C1 segment of cervical spinal cord (tissue), 14 donors: ENCODE data around the gene XRRA1.

Source experiments
- DNase-seq, 14 donors: peaks; one replicate each; lab custom pipeline; 2025; lab: John Stamatoyannopoulos, UW

Gene XRRA1

DNA sequence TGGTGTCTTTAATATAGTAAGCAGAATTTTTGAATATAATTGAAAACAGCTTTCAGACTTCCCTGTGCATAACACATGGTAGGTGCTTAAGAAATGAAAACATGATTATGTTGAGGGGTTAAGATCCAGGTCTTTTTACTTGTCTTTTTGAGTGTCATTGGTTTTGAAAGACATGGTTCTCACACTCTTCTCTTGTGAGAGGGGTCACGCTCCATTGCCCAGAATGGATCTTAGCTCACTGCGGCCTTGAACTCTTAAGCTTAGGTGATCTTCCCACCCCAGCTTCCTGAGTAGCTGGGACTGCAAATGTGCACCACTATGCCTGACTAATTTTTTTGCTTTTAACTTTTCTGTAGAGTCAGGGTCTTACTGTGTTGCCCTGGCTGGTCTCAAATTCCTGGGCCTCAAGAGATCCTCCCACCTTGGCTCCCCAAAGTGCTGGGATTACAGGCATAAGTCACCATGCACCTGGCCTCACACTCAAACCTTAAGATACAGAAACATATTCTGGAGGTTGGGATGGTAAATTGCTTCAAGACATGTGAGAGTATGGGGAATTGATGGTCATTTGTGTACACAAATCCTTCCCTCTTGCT, 1.6 kb upstream of the XRRA1 start:
- DNase-seq = no peak

- peak in 1 of 14 donors; percentile 42 for DNase-seq
Measured at GRCh38 chr11:74949753-74950137, 854 bp upstream of the XRRA1 start.

DNA sequence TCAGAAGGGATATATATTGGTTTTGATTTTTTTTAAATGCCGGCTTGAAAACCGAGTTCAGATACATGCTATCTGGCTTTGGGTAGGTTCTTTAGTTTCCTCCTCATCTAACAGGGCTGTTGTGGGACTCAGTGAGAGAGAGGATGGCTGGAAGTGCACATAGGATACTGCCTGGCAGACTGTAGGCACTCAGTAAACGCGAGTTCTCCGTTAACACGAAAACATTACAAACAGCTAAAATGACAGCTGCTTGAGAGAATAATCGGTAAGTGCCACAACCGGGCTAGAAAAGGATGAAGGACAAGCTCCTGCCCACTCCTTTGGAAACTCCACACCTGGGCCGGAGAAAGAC, 369 bp downstream of the XRRA1 start:
- DNase-seq = no peak

DNA sequence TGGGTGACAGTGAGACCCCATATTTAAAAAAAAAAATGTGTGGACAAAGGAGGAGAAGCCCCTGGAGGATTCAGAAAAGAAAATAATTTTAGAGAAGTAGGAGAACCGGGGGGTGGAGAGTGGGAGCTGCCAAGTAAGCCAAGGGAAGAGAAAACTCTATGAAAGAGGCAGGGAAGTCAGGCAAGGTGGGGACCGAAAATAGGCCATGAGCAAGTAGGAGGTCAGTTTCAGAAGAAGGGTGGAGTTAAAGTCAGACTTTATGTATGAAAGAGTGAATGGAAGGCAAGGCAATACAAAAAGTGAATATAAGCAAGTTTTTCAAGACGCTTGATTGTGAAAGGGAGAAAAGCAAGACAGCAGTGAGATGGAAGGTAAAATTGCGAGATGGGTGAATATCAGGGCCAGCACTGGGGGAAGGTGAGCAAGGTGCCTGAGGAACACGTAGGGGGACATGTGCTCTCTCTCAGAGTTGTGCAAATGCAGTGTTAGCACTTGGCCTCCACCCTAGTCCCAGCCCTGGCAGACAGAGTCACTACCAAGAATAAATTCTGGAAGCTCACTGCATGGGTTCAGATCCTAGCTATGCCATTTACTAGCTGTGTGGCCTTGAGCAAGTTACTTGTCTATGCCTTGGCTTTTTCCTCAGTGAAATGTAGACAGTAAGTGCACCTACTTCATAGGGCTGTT, 6.7 kb downstream of the XRRA1 start:
- no peak for DNase-seq

DNA sequence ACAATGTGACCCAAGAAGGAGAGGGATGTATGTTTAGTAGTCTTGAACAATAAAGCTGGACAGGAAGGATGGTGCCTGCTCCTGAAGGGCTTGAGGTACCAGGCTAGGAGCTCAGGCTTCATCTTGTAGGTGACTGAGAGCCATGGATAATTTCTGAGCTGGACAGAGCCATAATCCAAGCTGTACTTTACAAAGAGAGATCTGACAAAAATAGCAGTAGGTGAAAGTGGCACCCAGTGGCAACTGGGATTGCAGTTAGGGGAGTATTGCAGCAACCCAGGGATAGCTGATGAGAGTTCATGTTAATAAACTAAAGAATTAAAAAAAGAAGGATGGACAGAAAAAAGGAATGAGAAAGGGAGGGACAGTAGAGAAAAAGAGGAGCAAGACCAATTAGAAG, 7.4 kb downstream of the XRRA1 start:
- DNase-seq = no peak

DNA sequence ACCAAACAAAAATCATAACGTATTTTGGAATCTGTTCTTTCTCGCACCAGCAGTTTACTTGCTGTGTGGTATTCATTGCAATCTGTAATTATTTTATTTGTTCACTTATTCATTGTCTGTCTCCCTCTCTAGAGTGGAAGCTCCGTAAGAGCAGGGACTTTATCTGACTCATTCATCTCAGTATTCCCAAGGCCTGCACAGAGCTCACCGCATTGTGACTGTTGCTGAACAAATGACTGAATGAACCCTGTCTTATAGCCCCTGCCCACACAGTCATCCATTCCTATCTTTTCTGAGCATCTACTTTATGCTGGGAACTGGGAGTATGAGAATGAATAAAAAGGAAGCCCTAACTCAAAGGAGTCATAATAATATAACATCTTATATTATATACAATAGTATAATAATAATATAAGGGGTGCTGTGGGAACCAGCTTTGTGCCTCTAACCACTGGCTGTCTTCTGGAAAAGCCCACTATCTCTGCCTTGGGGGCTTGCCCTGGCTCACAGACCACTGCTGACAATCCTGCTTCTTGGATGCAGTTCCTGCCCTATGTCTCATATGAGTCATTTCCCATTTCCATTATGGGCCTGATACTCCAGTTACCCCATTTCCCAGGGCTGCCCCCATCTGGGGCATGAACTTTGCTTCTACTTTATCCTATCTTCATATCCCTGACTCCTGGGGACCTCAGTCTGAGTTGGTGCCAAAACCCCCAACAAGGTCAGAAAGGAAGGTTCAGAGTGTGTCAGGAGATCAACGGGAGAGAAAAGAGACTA, 11.0 kb downstream of the XRRA1 start:
- no peak for DNase-seq

GRCh38 chr11:74936976-74937375, 11.9 kb downstream of the XRRA1 start:
- no peak for DNase-seq

- no peak for DNase-seq
Measured at GRCh38 chr11:74936087-74936486, 12.8 kb downstream of the XRRA1 start.

DNA sequence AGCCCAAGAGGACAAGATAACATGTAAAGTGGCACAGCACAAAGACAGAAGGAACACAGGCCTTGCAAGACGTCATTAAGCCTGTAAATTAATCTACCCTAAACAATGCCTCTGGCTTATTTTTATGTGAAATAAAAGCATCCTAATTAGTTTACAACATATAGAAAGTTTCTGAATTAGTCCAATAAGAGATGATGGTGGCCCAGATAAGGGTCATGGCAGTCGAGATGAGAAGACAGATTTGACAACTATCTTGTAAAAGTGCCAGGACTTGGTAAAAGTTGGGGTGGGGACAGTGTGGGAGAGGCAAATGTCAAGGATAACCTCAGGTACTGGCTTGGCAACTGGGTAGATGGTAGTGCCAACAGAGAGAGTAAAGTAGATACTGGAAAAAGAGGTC, 13.6 kb downstream of the XRRA1 start:
- no peak for DNase-seq

DNA sequence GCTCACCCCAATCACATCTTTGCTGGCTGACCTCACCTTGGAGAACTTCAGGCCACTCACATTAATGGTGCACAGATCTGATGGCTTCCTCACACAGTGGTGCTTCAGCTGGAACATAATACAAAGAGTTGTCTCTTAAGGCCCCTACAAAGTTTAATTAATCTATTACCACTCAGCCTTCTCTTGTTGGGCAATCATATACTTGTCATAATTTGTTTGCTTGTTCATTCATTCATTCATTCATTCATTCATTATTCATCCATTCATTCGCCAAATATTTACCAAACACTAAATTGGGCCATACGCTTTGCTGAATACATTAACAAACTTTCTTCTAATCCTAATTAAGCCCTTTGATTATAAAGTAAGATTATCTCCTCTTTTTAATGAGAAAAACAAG, 15.1 kb downstream of the XRRA1 start:
- DNase-seq = no peak

- no peak for DNase-seq
Measured at GRCh38 chr11:74932797-74933196, 16.1 kb downstream of the XRRA1 start.

DNA sequence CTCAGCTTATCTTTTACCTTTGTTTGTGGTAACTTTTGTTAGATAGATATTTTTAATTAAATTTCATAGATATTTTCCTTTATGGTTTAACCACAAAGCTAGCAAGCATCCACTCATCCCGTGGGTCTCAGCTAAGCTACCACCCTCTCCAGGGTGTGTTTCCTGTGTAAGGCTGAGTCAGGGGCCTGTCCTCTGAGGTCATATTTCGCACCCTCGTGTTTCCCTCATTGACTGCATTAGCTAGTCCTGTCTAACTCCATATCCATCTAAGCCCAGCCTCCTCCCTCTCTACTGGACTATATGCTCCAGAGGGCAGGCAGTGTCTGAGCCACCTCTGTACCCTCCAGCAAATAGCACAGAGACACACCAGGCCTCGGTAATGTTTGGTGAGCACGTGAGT, 16.7 kb downstream of the XRRA1 start:
- DNase-seq = no peak

DNA sequence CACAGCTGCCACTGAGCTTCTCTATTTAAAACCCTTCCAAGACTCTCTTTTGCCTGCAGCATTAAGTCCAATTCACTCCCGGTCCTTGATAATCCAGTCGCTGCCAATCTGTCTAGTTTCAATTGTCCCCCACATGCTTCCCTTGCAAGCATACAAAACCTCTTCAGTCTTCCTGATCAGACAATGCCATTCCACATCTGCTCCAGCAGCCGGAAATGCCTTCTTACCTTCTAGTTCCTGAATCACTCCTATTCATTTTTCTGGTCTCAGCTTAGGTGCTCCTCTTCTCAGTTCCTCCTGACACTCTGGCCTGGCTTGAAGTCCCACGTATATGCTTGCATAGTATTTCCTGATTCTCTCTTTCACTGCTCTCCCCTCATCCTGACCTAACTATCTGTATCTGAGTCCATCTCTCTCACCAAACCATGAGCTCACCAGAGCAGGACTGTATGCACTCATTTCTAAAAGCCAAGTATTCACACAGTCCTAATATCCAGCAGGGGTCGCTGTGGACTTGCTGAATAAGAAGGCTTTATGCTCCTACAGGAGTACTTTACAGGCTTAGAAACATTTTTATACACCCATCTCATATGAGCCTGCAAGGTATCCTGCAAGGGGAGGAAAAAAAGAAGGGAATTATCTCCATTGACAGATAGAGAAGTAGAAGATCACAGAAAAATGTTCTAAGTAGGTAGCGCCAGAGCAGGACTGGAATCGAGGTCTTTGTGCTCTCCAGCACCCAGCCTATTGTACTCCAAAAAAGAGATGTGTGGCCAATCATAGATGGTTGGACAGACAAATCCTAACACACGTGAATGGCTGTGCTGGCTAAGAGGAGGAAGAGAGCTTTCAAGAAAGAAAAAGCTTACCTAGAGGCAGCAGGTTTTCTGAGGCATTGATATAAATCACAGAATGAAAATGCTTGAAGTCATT, 19.2 kb downstream of the XRRA1 start:
- DNase-seq = peak in 12 of 14 donors; percentile 2 to 50 (median 19)

DNA sequence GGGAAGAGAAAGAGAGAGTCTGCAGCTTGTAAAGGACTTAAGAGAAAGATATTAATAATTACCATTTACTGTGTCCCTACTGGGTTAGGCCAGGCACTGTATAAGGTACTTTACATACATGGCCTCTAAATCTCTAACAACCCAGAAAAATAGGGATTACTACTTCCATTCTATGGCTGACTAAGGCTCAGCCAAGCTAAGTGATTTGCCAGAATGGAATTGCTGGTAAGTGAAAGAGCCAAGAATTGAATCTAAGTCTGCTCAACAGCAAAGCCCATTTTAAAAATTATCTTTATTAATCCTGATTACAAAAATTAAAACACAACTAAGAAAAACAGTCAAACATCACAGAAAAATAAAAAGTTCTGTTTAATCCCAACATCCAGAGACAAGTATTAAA, 21.4 kb downstream of the XRRA1 start:
- DNase-seq = no peak

DNA sequence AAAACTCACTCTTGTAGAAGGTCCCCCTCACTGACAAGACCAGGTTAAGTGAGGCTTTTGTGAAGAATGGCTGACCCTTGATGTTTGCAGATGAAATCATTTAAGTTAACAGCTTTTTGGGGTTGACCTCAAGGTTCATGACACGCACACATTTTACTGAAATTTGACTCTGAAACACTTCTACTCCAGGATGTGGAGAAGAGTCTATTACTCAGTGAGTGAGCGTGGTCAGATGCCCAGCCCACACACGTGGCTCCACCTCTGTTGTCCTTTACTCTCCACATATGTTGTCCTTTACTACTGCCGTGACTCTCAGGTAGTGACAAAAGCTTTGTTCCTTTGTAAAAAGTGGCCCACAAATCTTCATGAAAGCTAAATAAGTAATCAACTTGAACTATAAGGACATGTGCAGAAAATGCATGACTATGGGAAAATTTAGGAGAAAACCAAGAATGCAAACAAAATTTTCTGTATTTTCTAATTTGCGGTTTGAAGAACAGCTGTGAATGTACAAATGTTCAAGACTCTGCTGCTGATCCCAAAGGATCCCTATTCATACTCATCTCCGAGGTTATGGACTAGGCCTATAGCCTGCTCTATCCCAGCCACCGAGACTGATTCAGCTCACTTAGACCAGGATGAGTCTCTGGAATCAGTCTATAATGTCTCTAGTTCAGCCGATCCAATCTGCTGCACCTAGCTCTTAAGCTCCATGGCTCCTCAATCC, 22.4 kb downstream of the XRRA1 start:
- DNase-seq = no peak

GRCh38 chr11:74925281-74925680, 23.6 kb downstream of the XRRA1 start:
- DNase-seq = no peak

GRCh38 chr11:74923125-74923524, 25.8 kb downstream of the XRRA1 start:
- DNase-seq = no peak

GRCh38 chr11:74909812-74910211, 39.1 kb downstream of the XRRA1 start:
- no peak for DNase-seq

DNA sequence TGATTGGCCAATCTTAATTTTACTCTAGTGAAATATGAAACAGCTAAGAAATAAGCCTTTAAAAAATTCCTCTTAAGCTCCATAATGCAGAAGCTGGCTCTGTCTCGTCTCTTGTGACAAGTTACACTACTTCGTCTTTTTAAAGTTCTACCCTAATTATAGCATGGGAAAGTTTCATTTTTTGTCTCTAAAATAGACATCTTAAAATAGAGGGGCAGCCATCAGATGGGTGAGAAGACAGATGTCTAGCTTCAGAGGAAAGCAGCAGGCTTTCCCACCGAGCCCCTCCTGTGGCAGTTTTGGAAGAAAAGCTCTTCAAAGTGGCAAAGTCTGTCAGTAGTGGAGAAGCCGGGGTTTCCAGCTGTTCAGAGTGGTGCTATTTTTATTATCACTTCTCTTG, 39.5 kb downstream of the XRRA1 start:
- no peak for DNase-seq

DNA sequence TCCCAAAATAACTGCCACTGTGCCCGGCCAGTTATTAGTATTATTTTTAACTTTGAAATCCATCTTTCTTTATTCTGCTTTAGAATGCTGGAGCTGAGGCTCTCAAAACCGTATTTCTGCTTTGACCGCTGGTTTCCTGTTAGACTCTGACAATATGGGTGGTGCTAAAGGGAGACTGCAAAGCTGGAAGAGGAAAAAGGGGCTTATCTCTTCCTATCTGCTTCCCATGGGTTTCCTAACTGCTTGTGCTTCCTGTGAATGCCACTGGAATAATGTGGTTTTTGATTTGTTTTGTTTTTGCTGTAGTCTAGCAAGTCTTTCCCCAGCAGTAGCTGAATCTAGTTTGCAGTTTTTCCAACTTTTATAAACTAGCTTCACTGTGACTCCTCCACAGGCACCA, 43.6 kb downstream of the XRRA1 start:
- DNase-seq = no peak

- DNase-seq = no peak
Measured at GRCh38 chr11:74902342-74902741, 46.5 kb downstream of the XRRA1 start.
